Measurements from ENCODE around the gene USP47.

Gene USP47

GRCh38 chr11:11844272-11844671 is 2.5 kb downstream of the USP47 start:
- no peak for TF ChIP-seq POLR2A (IDR thresholded peaks at IDR 0.05; ENCODE audit: low read depth, low read length)
- FAIRE-seq, result peak; percentile 36
- DNase-seq (ENCODE audit: insufficient read length, low spot score), result no peak

DNA sequence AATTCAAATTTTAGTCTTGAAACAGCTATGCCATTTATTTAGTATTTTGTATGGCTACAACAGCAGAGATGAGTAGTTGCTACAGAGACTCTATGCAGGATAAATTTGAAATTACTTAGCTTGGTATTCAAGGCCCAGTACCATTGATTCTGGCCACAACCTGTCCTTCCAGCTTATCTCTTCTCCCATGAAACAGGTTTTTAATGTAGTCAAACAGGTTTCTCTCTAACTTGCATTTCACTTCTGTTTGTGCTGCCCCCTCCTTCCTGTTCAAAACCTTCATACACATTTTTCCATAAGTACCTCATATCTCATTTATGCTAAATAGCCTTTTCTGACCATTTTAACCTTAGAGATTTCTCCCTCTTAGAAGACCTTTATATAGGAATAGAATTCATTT is 3.3 kb downstream of the USP47 start:
- FAIRE-seq (peak; percentile 6), DNase-seq (ENCODE audit: insufficient read length, low spot score) (no peak)
- no peak for TF ChIP-seq POLR2A (IDR thresholded peaks at IDR 0.05; ENCODE audit: low read depth, low read length)

DNA sequence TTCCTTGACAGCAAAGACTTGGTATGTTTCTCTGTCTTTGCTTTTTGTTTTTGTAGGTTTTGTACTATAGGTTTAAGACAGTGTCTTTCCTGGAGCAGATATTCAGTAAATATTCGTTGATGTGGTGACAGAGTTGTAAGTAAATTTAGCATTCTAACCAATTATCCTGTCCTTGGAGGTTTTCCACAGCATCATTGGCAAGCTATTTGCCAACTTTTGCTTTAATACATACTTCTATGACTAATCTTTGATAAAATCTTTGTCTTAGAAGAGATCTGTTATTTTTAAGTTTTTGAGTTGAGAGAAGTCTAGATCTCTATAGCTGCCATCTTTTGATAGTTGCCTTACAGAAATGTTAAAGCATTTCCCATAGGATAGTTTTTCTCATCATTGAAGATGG is 3.8 kb downstream of the USP47 start:
- FAIRE-seq, result no peak
- no peak for DNase-seq (ENCODE audit: insufficient read length, low spot score)
- TF ChIP-seq POLR2A (IDR thresholded peaks at IDR 0.05; ENCODE audit: low read depth, low read length), result no peak

DNA sequence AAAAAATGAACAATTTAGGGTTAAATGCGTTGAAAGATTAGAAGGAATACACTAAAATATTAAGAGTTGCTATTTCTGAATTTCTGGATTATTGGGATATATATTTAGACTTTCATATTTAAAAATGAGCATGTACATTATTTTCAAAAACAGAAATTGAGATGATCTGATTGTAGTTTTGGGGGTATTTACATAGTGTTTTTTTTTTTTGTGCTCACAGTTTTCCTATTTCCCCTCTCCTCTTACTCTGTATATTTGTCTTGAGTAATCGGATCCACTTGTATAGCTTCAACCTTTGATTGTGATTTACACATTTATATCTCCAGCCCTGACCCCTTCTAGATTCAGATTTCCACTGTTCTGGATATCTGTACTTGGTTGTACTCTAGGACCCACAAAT is 5.3 kb downstream of the USP47 start:
- TF ChIP-seq POLR2A (IDR thresholded peaks at IDR 0.05; ENCODE audit: low read depth, low read length), result no peak
- FAIRE-seq, result no peak
- DNase-seq (ENCODE audit: insufficient read length, low spot score), result no peak

DNA sequence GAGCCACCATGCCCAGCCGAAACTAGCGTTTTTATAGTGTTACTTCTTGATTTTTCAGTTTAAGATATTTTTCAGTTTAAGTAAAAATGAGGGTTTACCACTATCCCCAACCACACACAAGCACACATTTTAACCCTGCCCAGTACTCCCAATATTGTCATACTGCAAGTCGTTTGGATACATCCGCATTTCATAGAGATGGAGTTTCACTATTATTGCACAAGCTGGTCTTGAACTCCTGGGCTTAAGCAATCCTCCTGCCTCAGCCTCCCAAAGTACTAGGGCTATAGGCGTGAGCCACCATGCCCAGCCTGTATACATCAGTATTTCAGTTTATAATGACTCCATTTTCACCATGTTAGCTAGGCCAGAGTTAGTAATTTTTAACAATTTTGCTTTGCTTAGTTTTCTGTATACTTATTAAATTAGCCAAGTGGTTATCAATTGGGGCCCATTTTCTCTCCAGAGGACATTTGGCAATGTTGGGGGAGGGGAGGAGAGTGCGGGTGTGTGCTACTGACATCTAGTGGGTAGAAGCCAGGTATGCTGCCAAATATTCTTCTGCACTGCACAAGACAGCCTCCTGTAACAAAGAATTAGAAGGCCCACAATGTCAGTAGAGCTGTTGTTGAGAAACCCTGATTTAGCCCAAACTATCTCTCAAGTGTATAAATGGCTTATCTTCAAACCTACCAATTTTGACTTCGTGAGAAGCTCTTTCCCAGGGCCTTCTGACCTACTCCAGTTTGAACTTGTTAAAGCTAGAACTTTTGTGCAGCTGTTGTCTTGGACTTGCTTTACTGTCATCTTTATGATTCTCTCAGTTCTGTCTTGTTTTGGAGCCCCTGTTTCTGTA is 7.3 kb downstream of the USP47 start:
- no peak for TF ChIP-seq POLR2A (IDR thresholded peaks at IDR 0.05; ENCODE audit: low read depth, low read length)
- DNase-seq (ENCODE audit: insufficient read length, low spot score), result no peak
- peak; percentile 76 for FAIRE-seq

DNA sequence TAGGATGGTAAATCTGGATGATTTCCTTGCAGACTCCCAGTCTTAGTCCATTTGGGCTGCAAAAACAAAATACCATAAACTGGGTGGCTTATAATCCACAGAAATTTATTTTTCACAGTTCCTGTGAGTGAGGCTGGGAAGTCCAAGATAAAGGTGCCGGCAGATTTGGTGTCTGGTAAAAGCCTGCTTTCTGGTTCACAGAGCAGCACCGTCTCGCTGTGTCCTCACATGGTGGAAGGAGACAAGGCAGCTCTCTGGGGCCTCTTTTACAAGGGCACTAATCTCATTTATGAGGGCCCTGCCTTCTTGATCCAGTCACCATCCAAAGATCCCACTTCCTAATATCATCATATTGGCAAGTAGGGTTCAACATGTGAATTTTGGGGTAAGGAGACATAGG is 8.9 kb downstream of the USP47 start:
- DNase-seq (ENCODE audit: insufficient read length, low spot score), result no peak
- TF ChIP-seq POLR2A (IDR thresholded peaks at IDR 0.05; ENCODE audit: low read depth, low read length), result no peak
- no peak for FAIRE-seq

DNA sequence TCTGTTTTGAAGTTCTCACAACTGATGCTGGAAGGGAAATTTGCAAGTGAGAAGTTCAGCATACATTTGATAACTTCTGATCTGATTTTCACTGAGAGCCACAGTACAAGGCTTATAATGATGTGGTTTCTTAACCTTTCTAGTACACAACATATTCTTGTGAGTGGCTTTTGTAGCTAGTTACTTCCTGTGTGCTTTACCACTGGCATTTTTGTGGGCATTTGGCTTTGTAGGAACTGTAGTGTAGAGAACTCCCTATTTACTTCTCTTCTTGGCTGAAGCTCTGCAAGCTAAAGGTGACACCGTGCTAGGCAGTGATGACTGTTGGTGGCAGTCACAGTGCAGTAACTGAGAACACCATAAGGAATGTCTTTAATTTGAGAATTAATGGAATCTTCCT is 14.9 kb downstream of the USP47 start:
- no peak for TF ChIP-seq POLR2A (IDR thresholded peaks at IDR 0.05; ENCODE audit: low read depth, low read length)
- no peak for DNase-seq (ENCODE audit: insufficient read length, low spot score)

DNA sequence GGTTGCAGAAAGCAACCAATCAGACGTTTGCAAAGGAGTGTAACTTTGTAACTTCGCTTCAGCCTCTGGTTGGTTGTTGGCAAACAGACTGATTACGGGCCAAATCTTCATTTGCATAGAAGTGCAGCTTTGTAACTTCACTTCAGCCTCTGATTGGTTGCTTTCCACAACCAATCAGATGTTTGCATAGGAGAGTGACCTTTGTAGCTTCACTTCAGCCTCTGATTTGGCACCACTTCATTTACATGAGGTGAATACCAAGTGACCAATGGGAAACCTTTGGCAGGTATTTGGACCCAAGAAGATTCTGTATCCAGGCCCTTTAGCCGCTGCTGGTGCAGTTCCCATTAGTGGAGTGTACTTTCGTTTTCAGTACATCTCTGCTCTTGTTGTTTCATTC is 16.0 kb downstream of the USP47 start:
- peak; percentile 100 for FAIRE-seq
- no peak for TF ChIP-seq POLR2A (IDR thresholded peaks at IDR 0.05; ENCODE audit: low read depth, low read length)
- DNase-seq (ENCODE audit: insufficient read length, low spot score), result no peak

More for the DNA sequence above, 14.9 kb downstream of the USP47 start:
- peak; percentile 83 for FAIRE-seq

DNA sequence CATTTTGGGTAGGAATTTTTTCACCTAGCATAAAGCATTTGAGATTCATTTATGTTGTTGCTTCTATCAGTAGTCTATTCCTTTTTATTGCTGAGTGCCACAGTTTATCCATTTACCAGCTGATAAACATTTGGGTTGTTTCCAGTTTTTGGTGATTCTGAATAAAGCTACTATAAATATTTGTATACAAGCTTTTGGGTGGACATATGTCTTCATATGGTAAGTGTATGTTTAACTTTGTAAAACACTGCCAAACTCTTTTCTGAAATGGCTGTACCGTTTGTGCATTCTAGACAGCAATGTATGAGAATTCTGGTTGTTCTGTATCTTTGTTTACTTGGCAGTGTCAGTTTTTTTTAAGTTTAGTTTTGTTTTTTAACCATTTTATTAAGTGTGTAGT is 16.9 kb downstream of the USP47 start:
- FAIRE-seq (no peak), DNase-seq (ENCODE audit: insufficient read length, low spot score) (no peak)
- no peak for TF ChIP-seq POLR2A (IDR thresholded peaks at IDR 0.05; ENCODE audit: low read depth, low read length)

DNA sequence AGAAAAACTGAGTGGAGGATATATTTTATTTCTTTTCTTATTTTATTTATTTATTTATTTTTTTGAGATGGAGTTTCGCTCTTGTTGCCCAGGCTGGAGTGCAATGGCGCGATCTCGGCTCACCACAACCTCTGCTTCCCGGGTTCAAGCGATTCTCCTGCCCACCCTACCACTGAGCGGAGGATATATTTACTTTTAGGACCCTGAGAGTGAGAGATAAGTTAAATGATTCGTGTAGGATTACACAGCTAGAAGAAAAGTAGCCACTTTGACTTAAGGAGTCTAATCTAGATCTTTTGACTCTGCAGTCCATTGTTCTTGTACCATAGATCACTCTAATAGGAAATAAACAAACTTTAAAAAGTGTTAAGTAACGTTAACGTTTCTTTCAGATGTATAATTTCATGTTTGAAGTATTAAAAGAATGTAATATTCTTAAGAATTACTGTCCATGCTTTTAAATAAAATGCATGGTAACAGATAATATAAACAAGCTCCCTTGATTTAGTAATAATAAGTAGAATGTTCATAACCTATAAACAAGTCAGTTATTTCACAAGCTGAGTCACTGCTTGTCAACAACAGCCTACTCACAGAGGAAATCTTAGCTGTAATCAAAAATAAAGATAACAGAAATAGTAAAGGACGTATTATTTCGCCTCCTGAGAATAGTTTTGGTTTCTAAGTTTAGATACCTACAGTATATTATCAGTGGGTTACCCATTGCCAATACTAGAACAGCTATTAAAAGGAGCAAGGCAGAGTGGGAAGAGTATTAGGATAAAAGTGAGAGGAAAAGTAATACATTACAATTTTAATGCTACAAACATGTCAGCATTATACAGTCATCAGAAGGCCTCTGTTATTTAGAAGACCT is 18.6 kb downstream of the USP47 start:
- peak; percentile 43 for FAIRE-seq
- no peak for DNase-seq (ENCODE audit: insufficient read length, low spot score)
- TF ChIP-seq POLR2A (IDR thresholded peaks at IDR 0.05; ENCODE audit: low read depth, low read length), result no peak

DNA sequence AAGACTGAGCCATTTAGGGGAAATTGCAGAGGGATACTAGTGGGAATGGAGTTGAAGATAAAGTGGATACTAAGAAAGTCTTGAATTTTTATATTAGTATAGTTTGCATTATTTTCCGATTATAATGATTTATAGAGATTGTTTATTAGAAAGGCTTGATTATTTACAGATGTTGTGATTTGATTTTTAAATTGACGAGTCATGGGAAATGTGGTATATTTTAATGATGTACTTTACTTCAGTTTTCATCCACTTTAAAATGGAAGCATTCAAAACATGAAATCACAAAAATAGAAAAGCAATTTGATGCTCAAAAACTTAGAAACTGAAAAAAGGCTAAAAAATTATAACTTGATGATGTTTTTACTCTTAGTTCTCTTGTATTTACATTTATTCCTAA is 21.2 kb downstream of the USP47 start:
- DNase-seq (ENCODE audit: insufficient read length, low spot score) (no peak), FAIRE-seq (no peak)
- no peak for TF ChIP-seq POLR2A (IDR thresholded peaks at IDR 0.05; ENCODE audit: low read depth, low read length)

- DNase-seq (ENCODE audit: insufficient read length, low spot score) (no peak), FAIRE-seq (no peak)
- no peak for TF ChIP-seq POLR2A (IDR thresholded peaks at IDR 0.05; ENCODE audit: low read depth, low read length)
Observed at GRCh38 chr11:11864332-11864731, 22.6 kb downstream of the USP47 start.

DNA sequence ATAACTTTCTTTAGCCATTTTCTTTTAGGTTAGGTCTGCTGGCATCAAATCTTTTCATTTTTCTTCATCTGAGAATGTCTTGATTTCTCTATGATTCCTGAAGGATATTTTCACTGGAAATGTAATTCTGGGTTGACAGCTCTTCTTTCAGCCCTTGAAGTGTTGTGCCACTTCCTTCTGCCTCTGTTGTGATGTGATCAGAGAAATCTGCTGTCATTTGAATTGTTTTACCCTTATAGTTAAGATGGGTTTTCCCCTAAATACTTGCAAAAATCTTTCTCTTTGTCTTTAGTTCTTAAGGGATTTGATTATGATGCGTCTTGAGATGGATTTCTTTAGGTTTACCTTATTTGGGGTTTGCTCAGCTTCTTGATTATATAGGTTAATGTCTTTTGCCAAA is 23.0 kb downstream of the USP47 start:
- DNase-seq (ENCODE audit: insufficient read length, low spot score) (no peak), FAIRE-seq (peak; percentile 27)
- no peak for TF ChIP-seq POLR2A (IDR thresholded peaks at IDR 0.05; ENCODE audit: low read depth, low read length)

GRCh38 chr11:11865449-11865848 is 23.7 kb downstream of the USP47 start:
- DNase-seq (ENCODE audit: insufficient read length, low spot score), result no peak
- FAIRE-seq, result no peak
- no peak for TF ChIP-seq POLR2A (IDR thresholded peaks at IDR 0.05; ENCODE audit: low read depth, low read length)

Data from H54 (cell line).